GM18526 (cell line): ENCODE data around the gene MRPL36.

Experiments
- POLR2A ChIP-seq: IDR thresholded peaks from 3 replicates; pipeline ENCODE4 v1.6.1; 2011; ENCODE audit not compliant: insufficient read length; ENCODE audit errors: extremely low read depth

The MRPL36 gene

GRCh38 chr5:1834721-1835429, 35.2 kb upstream of the MRPL36 start:
- no peak for TF ChIP-seq POLR2A

- no peak for TF ChIP-seq POLR2A
Measured at GRCh38 chr5:1834022-1834551, 34.5 kb upstream of the MRPL36 start.

GRCh38 chr5:1833264-1834021, 33.8 kb upstream of the MRPL36 start:
- TF ChIP-seq POLR2A = no peak

GRCh38 chr5:1832511-1833250, 33.0 kb upstream of the MRPL36 start:
- TF ChIP-seq POLR2A = no peak

- no peak for TF ChIP-seq POLR2A
Measured at GRCh38 chr5:1831677-1832313, 32.2 kb upstream of the MRPL36 start.

DNA sequence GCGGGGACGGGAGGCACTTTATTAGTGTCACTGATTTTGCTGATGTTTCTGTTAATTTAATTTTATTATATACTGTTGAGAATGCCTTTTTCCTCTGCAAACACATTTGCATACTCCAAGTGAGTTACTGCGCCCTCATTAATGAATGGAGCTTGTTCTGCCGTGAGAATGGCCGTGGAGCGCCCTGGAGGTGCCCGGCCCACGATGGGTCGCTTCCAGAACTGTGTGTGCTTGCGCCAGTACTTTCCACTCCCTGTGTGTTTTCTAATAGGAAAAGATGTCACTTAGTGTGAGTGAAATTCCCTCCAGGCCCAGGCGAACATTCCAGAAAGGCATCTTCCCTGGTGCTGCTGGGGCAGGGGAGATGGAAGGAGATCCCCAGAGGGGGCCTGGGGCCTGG, 31.6 kb upstream of the MRPL36 start:
- TF ChIP-seq POLR2A = no peak

DNA sequence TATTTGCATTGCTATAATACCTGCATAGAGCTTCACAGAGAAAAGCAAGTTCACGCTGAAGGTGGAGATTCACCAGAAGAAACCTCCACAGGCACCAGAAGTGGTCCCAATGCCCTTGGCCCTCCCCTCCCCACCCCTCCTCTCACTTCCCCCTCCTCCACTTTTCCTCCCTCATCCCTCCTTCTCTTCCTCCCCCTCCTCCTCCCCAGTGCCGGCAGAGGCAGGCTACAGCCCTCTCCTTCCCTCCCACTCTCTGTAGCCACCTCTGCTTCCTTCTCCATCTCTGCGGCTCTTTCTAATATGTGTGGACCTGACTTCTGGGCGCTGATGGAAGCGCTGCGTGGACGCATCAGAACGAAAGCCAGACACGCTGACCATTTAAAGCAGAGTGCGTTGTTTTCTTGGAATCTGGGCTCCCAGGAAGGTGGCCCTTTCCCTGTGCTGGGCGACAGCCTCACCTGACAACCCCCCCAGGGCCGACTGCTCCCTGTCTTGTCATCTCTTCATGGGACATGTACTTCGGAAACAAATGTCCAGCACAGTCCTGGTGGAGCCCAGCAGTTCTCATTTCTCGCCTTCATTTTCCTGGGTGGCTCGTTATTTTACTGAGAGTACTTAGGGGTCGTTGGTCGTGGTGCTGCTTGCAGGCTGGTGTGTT, 31.1 kb upstream of the MRPL36 start:
- TF ChIP-seq POLR2A = no peak

- no peak for TF ChIP-seq POLR2A
Measured at GRCh38 chr5:1827886-1828397, 28.3 kb upstream of the MRPL36 start.

DNA sequence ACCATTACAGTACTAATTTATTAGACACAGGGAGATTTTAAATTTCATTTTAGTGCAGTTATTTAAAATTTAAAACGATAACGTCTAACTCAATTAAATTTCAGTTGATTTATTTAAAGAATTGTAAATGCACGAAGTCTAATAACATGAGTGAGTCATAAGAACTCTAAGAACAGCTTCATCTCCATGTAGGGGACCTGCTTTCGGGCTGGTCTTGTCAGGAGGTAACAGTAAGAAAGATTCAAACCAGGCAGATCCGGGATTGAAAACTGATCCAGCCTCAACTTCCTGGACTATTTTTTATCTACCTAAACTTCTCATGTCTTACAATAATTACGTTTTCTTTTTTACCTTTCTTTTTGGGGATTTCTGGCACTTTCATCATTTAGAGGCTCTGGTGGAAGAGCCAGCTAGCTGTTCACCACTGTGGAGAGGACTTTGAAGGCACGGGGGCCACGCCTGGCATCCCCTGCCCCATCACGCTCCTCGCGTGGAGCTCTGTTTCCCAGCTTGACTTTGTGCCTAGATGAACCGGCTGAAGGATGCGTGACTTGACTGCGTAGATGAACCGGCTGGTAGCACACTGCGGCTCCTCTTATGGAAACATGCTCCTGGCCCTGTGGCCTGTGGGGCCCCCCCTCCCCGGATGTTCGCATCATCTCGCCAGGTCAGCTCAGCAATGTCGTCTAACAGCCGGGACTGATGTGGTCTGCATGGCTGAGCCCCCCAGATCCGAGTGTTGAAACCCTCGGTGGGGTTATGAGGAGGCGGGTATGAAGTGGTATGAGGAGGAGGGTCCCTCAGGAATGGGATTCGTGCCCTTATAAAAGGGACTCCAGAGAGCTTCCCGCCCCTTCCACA, 27.6 kb upstream of the MRPL36 start:
- TF ChIP-seq POLR2A = no peak

DNA sequence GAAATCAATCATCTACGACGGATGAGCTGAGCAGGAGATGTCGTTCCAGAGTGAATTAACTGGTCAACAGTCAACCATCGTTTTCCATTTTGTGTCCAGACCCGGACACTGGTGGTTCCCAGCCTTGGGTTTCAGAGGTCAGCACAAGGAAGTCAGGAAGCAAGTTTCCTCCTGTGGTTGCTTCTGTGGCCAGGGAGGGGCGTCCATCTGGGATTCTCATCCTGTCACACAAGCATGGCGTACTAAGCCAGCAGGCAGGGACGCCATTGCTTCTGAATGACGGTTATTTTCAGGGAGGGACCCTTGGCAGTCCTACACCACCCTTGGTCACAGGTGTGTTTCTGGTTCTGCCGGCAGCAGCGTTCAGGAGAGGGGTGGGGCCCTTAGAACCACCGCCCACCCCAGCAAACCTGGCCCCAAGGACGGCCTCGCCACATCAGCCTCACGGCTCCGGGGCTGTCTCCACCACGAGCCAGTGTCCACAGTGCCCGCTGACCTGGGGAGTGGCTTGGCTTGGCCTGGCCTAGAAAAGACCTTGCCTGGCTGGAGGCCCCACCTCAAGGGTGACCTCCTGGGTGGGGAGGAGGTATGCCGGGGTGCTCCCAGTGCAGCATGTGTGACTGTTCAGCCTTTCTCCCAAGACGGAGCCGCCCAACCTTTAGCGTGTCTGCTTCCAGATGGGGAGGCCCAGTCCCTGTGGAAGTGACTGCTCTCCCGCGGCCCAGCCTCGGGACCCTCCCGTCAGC, 26.8 kb upstream of the MRPL36 start:
- TF ChIP-seq POLR2A = no peak

GRCh38 chr5:1824903-1825841, 25.5 kb upstream of the MRPL36 start:
- no peak for TF ChIP-seq POLR2A

DNA sequence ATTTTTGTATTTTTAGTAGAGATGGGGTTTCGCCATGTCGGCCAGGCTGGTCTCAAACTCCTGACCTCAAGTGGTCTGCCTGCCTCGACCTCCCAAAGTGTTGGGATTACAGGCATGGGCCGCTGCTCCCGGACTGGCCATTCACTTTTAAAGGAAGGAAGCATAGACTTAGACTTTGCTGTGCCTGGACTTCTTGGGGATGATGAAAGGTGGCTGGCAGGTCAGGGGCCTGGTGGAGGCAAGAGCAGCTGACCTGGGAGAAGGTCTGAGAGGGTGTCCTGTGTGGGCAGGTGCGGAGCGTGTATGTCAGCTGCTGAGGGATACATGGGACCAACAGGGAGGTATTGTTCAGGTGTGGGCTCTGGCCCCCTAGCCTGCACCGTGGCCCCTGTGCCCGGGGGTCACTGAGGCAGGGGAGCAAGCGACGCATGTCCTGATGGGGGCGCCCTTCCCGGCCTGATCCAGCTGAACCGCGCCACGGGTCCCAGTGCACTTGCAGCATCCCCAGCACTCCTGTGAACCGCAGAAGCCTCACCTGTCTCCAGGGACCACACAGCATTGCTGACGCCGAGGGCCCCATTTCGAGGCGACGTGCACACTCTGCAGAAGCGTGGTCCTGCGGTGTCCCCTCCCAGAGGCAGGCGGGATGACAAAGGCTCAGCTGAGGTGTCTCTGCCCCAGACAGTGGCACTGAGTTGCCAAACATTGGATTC, 24.6 kb upstream of the MRPL36 start:
- TF ChIP-seq POLR2A = no peak
